ENCODE results near the gene DOCK1.

The DOCK1 gene

DNA sequence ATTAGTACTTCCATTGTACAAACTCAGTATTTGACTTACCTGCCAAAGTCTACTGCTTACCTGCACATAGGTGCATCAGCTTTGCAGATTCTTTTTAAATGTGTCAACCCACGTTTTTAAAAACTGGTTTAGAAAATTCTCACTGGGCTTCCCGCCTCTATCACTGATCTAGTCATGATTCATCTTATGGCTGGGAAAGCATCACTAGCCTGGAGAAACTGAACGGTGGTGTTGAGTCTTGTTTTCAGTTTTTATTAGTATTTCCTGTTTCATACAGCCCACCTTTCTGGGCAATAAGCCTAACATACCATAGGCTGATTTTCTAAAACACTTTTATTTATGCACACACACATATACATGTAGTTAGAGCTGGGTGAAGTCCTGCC is 19.7 kb downstream of the DOCK1 start:
- TF ChIP-seq, protein P1, sequence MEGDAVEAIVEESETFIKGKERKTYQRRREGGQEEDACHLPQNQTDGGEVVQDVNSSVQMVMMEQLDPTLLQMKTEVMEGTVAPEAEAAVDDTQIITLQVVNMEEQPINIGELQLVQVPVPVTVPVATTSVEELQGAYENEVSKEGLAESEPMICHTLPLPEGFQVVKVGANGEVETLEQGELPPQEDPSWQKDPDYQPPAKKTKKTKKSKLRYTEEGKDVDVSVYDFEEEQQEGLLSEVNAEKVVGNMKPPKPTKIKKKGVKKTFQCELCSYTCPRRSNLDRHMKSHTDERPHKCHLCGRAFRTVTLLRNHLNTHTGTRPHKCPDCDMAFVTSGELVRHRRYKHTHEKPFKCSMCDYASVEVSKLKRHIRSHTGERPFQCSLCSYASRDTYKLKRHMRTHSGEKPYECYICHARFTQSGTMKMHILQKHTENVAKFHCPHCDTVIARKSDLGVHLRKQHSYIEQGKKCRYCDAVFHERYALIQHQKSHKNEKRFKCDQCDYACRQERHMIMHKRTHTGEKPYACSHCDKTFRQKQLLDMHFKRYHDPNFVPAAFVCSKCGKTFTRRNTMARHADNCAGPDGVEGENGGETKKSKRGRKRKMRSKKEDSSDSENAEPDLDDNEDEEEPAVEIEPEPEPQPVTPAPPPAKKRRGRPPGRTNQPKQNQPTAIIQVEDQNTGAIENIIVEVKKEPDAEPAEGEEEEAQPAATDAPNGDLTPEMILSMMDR (IDR thresholded peaks at IDR 0.05; ENCODE audit: low read length, missing control alignments) = no peak
- peak; percentile 16 for DNase-seq (ENCODE audit: low read depth)
- no peak overlapping the region for H3K4me3 ChIP-seq (replicated peaks; ENCODE audit: low read depth, low read length)

DNA sequence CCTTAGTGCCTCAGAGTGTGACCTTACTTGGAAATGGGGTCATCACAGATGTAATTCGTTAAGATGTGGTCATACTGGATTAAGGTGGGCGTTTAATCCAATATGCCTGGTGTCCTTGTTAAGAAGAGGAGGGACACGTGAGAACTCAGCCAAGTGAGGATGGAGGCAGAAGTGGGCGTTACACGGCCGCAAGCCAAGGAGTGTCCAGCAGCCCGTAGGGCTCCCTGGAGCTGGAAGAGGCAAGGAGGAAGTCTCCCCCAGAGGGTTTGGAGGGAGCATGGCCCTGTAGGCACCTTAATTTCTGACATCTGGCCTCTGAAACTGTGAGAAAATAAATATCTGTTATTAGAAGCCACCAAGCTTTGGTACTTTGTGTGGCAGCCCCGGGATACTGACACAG is 21.3 kb downstream of the DOCK1 start:
- no peak overlapping the region for H3K4me3 ChIP-seq (replicated peaks; ENCODE audit: low read depth, low read length)
- DNase-seq (ENCODE audit: low read depth) = no peak
- TF ChIP-seq, protein P1 (IDR thresholded peaks at IDR 0.05; ENCODE audit: low read length, missing control alignments) = no peak

DNA sequence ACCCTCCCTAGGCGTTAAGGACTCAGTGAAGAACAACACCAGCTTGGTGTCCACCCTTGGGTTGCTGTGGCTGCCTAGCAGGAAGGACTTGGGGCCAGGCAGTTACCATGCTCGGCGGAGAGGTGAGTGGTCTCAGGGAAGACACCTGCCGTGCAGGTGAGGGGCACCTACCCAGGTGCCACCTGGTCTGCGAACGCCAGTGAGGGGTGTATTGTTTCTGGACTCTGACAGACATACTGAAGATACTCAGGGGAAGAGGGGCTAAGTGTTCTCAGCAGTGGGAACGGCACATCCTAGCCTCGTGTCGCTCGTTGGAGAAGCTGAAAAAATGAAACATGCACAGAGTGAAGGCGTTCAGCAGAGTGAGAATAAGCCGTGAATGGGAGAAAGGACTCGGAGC is 22.6 kb downstream of the DOCK1 start:
- no peak overlapping the region for H3K4me3 ChIP-seq (replicated peaks; ENCODE audit: low read depth, low read length)
- no peak for DNase-seq (ENCODE audit: low read depth)
- TF ChIP-seq, protein P1 (IDR thresholded peaks at IDR 0.05; ENCODE audit: low read length, missing control alignments) = no peak

DNA sequence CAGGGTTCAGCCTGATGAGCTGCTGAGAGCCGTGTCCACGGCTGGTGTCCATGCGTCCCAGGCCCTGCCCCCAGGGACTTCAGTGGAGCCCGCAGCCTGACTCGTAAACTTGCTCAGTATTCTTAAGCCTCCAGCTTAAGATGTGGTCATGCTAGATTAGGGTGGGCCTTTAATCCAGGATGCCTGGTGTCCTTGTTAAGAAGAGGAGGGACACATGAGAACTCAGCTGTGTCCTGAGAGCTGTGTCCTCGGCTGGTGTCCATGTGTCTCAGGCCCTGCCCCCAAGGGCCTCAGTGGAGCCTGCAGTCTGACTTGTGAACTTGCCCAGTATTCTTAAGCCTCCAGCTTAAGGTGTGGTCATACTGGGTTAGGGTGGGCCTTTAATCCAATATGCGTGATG is 23.0 kb downstream of the DOCK1 start:
- H3K4me3 ChIP-seq (replicated peaks; ENCODE audit: low read depth, low read length) = no peak overlapping the region
- TF ChIP-seq, protein P1 (IDR thresholded peaks at IDR 0.05; ENCODE audit: low read length, missing control alignments) = no peak
- DNase-seq (ENCODE audit: low read depth) = no peak

DNA sequence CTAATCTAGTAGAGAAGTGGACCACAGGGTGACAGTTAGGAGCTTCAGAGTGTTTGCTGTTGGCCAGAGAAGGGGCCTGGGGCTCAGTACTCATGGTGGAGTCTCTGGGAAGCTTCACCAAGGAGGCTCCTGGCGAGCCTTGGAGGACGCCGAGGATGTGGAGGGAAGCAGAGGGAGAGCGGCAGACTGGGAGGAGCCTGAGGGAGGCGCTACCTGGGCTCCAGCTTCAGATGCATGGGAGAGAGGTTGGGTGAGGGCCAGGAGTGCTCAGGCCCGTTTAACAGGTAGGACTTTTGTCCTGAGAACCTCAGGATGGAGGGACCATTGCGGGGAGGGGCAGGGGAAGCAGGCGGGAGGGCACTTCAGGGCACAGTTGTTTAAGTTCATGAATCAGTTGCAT is 24.2 kb downstream of the DOCK1 start:
- H3K4me3 ChIP-seq (replicated peaks; ENCODE audit: low read depth, low read length) = no peak overlapping the region
- TF ChIP-seq, protein P1 (IDR thresholded peaks at IDR 0.05; ENCODE audit: low read length, missing control alignments) = no peak

DNA sequence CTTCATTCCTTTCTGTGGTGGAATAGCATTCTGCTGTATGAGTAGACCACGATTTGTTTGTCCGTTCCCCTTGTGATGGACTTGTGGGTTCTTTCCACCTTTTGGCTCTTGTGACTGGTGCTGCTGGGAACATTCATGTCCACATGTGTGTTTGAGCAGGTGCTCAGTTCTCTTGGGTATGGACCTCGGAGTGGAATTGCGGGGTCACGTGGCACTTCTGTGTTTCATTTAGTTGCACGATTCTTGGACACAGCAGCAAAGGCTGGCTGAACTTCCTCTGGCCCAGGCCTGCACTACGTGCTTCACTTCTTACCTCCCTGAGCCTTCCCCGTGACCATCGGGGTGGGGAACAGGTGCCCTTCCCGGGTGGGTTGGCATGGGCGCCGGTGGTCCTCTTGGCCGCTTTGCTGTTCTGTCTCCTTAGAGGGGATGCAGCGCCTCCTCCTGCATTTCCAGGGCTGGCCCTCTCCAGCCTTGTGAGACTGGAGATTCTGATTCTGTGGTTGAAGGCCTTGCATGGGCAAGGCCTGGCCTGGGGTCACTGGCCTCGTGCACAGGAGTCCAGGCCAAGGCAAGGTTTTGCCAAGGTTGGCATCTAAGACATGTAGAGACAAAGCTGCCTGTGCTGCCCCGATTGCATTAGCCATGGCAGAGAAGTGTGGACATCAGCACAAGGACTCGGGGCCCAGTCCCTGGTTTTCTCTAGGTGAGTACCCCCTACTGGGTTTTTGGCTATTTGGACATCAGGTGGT is 25.1 kb downstream of the DOCK1 start:
- no peak overlapping the region for H3K4me3 ChIP-seq (replicated peaks; ENCODE audit: low read depth, low read length)
- no peak for DNase-seq (ENCODE audit: low read depth)
- TF ChIP-seq, protein P1 (IDR thresholded peaks at IDR 0.05; ENCODE audit: low read length, missing control alignments) = no peak

More for the DNA sequence above, 24.2 kb downstream of the DOCK1 start:
- DNase-seq (ENCODE audit: low read depth) = no peak

Data from fibroblast of pulmonary artery (primary cell).